Stomach (tissue), 4 donors: Measurements from ENCODE around the gene CDC14A.

Experiments
- EP300 ChIP-seq: sonication (generic); formaldehyde crosslinking; IDR thresholded peaks from one replicate; pipeline ENCODE4 v1.6.1; 2017; ENCODE audit warnings: antibody characterized with exemption
- POLR2A ChIP-seq, 4 donors: fragments of 450-650 bp; IDR thresholded peaks; one replicate each; pipeline ENCODE4 v1.6.1; 2016; ENCODE audit warnings: antibody characterized with exemption in 4 of 4, control low read depth in 2 of 4, mild to moderate bottlenecking in 1 of 4, moderate library complexity in 1 of 4
- POLR2AphosphoS5 ChIP-seq, 3 donors: sonication (generic); formaldehyde crosslinking; IDR thresholded peaks; one replicate each; pipeline ENCODE4 v1.6.1; 2016; ENCODE audit warnings: antibody characterized with exemption in 3 of 3
- TF ChIP-seq, protein P1 (sequence below), 7 experiments: fragments of 450-650 bp in 4 of 7; fragments of 200-600 bp in 3 of 7; sonication (generic) in 3 of 7; IDR thresholded peaks; one replicate each; pipeline ENCODE4 v1.5.1; 2016 to 2019; ENCODE audit warnings: antibody characterized with exemption in 7 of 7, control low read depth in 2 of 7, mild to moderate bottlenecking in 1 of 7

DNA sequence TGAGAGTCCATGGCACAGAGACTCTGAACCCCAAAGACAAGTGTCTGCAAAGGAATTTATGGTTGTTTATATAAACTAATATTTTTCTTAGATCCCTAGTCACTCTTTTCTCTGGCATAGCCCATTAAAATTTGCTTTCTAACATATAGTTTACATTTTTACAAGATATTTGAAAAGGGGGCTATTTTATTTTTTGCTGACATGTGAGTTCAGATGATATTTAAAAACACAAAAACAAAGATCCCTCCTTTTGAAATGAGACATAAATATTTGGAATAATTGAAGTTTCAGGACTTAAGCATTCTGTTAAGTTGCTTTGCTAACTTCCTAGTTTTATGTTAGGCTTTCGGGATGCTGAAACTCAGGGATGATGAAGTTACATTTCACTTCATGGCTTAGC, 86.1 kb downstream of the CDC14A start:
- TF ChIP-seq, protein P1, sequence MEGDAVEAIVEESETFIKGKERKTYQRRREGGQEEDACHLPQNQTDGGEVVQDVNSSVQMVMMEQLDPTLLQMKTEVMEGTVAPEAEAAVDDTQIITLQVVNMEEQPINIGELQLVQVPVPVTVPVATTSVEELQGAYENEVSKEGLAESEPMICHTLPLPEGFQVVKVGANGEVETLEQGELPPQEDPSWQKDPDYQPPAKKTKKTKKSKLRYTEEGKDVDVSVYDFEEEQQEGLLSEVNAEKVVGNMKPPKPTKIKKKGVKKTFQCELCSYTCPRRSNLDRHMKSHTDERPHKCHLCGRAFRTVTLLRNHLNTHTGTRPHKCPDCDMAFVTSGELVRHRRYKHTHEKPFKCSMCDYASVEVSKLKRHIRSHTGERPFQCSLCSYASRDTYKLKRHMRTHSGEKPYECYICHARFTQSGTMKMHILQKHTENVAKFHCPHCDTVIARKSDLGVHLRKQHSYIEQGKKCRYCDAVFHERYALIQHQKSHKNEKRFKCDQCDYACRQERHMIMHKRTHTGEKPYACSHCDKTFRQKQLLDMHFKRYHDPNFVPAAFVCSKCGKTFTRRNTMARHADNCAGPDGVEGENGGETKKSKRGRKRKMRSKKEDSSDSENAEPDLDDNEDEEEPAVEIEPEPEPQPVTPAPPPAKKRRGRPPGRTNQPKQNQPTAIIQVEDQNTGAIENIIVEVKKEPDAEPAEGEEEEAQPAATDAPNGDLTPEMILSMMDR (IDR thresholded peaks at IDR 0.05), result no peak
- TF ChIP-seq POLR2AphosphoS5 (IDR thresholded peaks at IDR 0.05) (no peak), POLR2A (IDR thresholded peaks at IDR 0.05) (no peak), EP300 (no peak)
